Muscle of arm (tissue), 12 donors: Measurements from ENCODE around the gene NUP93. TPM values are rescaled to one million over a fixed set of nuclear protein-coding genes. Genes with fewer than 3 reads are reported as not detected.

Source experiments
- DNase-seq: peaks from one replicate; pipeline ENCODE4 v3.0.0-alpha.2; 2013
- polyA plus RNA-seq, 12 donors: library from polyadenylated mRNA; unstranded; fragments of 120-200 nt; gene quantifications; one replicate each; pipeline ENCODE4 v1.2.1, GENCODE V29; 2013; ENCODE audit not compliant: insufficient read length in 12 of 12

The NUP93 gene
- polyA plus RNA-seq, 12 donors = 19.8 to 64.2 (median 40.9) TPM; not detected in 1

DNA sequence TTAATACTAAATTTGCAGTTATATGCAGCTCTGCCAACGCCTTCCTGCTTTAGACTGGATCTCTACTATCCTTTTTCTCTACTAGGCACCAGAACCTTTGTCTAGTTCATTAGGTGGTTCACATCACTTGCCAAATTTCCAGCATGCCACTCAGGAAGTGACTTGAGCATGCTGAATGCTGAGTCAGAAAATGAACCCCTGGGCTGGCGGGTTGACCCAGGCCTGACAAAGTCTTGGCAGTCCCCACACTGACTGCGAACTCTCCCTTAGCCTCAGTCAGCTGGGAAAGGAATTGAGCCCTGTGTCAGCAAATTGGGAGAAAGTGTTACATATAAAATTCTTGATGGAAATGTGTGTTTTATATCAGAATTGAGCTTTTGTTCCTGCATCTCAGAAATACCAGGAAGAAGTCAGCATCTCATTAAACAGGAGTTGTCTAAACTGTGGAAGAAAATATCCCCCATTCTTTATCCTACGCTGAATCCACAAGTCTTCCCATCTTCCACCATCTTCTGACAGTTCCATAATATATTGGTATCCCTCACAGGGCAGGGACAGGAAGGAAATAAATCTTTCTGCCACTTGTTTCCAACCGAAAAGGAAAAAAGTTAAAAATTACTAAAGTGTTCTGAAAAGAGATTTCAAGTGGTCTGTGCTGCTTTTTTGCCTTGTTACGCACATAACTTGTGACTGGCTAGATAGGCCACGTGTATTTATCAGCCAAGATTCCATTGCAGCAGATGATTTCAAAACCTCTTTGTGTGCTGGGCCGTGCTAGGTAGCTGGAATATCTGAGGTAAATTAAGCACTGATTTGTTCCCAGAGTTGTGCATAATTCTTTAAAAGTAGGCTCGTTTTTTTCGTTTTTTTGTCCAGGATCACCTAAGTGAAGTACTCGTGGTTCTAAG lies 118.4 kb downstream of the NUP93 start:
- no peak for DNase-seq

DNA sequence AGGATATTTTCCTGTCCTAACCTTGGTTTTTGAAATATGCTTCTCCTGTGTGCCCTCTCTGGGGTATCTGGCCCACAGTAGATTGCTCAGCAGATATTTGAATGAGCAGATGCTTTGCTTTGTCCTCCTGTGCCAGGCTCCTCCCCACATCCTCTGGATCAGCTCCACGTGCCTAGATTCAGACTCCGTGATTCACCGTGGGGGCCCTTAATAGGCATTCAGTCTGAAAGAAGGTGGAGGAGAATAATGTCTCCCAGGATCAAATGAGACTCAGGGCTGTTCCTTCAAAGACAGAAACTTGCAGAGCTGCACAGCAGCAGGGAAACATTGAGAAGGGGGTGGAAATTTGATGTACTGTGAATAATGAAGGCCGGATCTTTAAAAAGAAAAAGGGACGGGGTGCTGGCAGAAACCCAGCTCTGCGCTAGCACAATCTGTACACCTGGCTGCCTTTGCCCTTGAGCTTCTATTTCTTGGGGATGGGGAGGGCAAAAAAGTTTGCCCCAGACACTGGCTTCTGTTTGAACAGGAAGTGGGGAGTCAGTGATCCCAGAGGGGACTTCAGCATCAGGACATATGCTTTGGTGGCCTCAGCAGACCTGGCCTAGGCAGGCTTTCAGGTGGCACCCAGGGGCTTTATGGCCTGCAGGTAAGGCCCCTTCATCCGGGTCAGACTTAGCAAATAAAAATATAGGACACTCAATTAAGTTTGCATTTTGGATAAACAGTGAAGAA lies 119.2 kb downstream of the NUP93 start:
- DNase-seq = no peak

DNA sequence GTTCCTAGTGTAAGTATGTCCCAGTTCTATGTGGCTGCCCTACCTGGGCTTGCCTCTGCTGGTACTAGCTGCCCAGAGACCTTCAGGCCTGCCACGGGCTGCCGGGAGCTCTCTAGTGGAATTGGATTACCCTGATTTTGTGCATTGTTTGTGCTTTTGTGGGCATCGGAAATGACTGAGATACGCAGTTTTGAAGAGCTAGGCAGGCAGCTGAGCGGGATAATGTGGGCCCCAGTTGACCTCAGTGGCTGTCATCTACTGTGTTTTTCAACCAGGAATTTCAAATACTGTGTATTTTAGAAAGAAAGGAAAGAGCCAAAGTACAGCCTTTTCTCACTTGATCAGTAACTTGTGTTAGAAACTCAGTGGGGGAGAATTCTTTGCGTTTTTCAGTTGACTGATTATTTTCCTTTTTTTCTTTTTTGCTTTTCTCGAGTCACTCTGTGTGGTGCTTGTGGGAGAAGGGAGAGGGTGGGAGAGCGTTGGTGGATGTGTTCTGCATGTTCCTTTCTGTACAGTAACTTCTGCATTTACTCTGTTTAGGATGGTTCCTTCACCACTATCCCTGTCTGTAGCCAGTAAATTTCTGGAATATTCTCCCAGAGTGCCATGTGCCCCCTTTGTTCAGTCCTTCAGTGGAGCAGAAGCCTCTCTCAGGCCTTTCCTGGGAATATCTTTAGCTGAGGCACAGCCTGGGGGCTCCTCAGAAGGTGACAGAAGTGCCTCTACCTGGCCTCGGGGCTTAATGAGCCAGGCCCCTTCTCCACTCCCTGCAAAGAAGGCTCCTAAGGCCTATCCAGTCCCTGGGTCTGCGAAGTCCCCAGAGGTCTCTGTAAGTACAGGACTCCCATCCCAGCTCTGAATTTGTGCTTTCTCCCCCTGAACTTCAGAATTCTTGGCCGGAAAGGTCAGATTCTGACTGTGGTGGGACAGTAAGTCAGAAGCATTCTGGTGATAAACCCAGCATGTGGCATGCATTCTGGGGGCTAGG lies 120.1 kb downstream of the NUP93 start:
- DNase-seq = no peak

DNA sequence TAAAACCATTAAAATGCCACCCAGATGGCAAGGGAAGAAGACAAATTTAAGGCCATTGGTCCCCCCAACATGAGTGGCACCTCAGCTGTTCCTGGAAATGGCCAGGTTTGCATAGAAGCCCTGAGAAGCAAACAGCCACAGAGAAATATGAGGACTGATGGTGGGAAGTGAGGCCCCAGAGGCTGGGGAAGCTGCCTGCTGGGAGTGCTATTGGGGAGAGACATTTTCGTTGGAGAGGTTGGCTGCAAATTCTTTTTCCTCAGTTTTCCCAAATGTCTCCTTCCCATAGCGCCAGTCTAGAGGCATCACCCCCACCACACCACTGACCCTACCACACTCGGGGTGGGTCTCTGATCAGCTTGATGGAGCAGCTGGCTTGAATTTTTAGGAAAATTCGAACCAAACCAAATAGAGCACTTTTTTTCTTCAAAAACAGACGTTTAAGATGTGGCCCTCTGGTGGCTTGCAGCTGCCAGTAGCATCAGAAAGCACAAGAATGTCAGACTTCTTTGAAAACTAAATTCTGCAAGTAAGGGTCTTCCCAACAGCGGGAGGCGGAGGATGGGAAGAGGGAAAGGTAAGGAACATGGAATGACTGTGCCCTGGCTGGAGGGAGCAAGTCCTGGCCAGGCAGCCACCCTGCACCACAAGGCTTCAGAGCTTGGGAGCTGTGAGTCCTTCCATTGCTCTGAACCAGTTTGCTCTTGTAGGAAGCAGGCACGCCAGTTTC lies 121.9 kb downstream of the NUP93 start:
- no peak for DNase-seq

DNA sequence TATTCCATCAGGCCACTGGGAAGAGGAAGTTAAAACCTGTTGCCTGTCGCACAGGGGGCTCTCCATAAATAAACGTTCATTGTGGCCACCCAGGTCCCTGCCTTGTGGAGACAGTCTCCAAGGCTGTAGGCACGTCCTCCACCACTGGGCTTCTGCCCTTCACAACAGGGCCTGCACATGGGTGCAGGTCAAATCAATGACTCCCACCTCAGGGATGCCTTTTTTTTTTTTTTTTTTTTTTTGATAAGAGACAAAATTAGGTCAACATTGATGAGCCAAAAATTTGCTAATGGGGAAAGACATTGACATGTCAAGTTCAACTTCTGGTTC lies 122.4 kb downstream of the NUP93 start:
- DNase-seq = no peak

DNA sequence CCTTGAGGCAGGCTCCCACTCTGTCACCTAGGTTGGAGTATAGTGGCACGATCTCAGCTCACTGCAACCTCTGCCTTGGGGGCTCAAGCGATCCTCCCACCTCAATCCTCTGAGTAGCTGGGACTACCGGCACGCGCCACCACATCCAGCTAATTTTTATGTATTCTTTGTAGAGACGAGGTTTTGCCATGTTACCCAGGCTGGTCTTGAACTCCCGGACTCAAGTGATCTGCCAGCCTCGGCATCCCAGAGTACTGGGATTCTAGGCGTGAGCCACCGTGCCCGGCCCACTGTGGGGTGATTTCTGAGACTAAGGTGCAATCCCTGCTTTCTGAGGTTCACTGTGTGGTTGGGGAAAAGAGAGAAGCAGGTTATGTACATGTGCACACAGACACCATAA lies 123.0 kb downstream of the NUP93 start:
- DNase-seq = no peak

DNA sequence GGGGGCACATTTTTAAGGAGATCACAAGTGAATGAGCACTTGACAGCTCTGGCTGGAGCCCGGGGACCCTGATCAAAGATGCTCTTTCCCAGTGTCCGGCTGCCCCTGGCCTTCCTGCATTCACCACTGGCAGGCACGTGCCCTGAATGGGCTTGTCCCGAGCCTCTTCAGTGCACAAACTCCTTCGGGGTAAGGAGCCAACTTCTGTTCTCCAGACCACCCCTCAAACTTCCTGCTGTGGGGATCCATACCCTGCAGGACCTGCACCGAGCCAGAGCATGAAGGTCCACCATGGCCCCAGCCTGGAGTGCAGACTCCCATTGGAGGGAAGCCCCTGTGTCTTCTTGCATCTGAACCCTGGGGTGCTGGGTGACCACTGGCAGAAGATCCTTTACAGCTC lies 125.3 kb downstream of the NUP93 start:
- DNase-seq = no peak

DNA sequence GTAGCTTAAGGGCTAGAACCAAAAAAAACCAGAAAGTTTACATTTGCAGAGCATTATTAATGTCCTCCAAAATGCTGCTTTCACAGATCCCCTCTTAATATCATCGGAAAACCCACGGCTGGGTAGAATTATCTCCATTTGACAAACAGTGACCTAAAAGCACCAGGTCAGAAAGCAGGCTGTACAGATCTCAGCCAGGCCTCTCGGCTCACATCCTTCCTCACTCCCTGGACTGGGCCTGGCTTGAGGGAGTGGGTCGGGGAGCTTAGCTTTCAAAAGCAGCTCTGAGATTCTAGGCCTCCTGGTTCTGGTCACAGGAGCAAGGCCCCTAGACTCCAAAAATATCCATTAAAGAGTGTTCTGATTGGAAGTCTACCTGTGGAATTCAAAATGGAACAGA lies 126.0 kb downstream of the NUP93 start:
- DNase-seq = no peak

DNA sequence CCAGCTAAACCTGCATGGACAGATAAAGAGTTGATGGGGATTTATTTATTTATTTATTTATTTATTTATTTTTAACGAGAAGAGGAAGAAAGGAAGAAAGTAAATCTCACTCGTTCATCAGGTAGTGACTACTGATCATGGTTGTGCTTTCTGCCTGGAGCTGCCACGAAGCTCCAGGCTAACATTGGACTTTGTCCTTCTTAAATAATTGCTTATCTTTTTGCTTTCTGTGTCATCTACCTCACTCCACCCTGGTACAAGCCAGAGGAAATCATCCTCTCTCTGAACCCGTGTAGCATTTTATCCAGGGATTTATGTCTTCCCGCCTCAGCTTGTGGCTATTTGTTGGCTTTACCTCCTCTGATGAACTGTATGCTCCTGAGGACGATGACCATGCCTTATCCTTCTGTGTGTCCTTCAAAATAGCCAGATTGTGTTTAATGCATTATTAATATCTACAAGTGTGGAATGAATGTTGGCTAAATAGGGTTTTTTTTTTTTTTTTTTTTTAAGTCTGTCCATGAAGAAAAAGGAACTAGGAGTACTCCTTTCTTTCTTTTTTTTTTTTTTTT lies 127.0 kb downstream of the NUP93 start:
- no peak for DNase-seq

DNA sequence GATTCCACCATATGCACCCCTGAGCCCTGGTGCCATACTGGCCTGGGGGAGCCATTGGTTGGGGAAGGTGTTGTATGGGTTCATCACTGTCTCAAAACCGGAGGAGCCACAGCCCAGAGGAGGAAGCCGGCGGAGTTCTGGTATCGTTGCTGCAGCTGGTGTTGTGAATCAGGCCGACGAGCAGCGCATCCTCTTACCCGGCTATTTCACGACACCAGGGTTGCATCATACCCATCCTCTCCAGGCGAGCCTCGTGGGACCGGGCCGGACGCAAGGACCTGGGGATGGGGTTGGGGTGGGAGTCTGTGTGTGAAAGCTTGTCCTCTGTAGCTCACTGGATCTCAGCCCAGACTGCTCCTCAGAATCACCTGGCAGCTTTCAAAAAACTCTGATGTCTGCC lies 128.4 kb downstream of the NUP93 start:
- DNase-seq = no peak

DNA sequence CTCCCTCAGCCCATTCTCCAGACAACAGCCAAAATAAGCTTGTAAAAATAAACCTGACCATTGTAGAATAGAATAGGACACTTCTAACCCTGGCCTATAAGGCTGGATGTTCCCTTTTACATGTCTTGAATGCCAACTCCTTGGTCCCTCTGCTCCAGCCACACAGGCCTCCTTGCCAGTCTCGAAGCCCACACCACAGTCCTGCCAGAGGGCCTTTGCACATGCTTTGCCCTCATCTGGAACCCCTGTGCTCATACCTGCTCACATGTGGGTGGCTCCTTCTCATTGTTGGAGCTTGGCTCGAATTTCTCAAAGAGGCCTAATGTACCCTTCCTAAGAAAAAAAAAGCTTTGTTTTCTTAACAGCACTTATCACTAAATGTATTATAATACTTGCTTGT lies 129.7 kb downstream of the NUP93 start:
- no peak for DNase-seq

DNA sequence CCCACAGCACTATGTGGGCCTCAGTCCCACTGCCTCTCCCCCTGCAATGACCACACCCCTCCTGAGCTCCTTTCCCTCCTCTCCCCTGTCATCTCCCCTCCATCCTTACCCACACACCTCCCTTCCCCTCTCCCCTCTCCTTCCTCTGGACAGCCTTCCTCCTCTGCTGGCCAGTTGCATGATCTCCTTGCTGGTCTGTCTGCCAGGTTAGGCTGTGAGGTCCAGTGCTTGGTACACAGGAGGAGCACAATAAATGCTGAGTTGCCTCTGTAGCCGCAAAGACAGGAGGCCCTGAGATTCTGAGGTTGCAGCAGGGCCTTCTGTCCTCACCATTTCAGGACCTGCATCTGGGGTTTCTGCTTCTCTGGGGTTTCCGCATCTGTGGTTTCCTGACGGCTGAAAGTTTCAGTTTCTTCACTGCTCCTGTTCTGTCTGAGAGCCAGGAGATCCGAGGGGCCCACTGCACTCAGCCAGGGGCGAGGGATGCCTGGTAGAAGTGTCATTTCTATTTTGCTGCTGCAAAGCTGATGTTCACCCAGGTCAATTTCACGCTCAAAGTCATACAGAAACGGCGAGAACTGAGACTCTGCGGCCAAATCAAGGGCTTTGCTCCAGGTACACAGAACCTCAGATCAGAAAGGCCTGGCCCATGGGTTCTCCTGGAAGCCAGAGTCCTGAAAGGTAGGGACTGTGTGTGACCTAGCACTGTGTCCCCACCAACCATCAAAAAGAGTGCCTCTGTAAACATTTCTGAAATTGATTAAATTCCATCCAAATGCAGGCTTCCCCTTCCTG lies 130.5 kb downstream of the NUP93 start:
- no peak for DNase-seq

DNA sequence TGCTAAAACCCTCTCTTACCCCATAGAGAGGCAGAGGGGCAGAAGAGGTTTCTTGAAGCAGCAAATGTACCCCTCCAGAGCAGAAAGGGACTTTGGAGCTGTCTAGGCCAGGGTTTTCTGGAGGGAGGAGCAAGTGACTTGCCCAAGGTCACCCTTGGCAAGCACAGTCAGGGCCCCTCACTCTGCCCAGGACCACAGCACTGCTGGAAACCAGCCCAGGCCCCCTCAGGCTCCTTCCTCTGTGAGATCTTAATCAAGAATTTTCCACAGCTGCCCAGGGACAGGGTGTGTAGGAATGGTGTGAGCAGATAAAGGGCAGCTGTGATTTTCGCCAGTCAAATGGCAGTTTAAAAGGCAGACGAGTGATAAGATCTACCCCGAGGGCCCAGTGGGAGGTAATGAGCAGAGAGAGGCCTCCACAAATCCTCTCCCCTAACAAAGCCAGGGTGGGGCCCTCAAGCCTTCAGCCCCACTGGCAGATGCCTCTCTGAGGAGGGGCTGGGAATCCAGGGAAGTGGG lies 131.2 kb downstream of the NUP93 start:
- no peak for DNase-seq

DNA sequence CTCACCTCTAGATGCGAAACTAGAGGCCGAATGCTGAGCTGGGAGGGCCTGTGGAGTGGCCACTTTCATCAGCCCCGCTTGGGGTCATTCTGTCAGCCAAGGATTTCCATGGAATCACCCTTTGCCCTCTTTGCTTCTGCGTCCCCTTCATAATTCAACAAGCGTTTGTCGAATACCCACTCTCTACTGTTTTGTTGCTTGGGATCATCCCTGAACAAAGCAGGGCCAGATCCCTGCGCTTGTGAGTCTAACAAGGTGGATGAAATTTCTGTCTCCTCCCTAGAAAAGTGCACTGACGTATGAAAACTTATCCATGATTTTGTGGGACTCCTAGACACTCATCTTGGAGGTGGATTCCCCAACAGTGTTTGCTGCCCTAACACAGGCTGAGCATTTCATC lies 131.8 kb downstream of the NUP93 start:
- no peak for DNase-seq

DNA sequence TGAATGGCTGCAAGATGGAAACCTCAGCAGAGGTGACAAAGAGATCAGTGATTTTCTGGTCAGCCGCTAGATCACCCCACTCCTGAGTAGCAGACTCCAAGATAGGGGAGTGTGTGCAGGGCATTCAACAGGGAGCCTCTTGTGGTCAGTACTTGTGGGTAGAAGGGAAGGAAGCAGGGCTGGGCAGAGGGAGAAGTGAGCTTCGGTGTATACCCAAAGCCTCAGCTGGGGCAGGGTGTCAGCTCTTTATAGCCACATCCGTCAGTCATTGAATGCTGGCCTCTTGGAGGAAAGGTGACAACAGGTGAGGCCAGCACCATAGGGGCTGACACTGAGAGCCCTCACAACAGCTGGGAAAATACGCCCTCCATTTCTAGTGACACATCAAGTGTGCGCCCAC lies 132.8 kb downstream of the NUP93 start:
- DNase-seq = no peak

DNA sequence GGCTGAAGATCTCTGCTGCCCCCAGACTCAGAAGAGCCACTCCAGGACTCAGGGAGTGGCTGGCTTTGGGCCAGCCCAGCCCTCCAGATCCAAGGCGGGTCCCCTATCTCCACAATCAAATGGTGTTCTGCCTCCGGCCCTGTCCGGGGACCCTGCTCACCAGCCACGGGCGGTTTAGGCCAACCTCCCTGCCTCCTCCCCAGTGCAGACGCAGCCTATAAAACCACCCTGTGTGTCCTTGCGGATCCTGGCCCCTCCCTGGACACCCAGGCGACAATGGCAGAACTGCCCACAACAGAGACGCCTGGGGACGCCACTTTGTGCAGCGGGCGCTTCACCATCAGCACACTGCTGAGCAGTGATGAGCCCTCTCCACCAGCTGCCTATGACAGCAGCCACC lies 135.0 kb downstream of the NUP93 start, which contains the start of gene SLC12A3:
Gene SLC12A3 (plus strand): TSS at position 248 of the 400 bp plus-strand sequence. CDS start 29 bp downstream, at position 277.
- no peak for DNase-seq

DNA sequence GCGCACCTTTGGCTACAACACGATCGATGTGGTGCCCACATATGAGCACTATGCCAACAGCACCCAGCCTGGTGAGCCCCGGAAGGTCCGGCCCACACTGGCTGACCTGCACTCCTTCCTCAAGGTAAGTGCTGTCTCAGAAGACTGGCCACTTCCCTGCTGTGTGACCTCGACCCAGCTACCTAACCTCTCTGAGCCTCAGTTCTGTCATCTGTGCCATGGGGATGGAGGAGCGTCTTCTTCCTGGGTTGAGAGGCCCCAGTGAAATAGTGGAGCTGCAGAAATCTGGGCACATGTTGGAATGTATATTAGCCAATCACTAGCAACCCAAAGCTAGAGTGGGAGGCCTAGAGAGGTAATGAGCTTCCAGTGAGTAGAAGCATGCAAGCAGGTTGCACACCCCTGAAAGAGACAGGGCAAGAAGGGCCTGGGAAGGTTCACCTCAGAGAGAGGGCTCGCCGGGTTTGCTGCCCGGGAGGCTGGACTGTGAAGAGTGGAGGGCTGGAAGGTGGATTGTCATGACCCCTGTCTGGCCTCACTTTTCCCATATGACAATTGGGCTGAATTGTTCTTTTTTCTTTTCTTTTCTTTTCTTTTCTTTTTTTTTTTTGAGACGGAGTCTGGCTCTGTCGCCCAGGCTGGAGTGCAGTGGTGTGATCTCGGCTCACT lies 135.6 kb downstream of the NUP93 start:
- no peak for DNase-seq

DNA sequence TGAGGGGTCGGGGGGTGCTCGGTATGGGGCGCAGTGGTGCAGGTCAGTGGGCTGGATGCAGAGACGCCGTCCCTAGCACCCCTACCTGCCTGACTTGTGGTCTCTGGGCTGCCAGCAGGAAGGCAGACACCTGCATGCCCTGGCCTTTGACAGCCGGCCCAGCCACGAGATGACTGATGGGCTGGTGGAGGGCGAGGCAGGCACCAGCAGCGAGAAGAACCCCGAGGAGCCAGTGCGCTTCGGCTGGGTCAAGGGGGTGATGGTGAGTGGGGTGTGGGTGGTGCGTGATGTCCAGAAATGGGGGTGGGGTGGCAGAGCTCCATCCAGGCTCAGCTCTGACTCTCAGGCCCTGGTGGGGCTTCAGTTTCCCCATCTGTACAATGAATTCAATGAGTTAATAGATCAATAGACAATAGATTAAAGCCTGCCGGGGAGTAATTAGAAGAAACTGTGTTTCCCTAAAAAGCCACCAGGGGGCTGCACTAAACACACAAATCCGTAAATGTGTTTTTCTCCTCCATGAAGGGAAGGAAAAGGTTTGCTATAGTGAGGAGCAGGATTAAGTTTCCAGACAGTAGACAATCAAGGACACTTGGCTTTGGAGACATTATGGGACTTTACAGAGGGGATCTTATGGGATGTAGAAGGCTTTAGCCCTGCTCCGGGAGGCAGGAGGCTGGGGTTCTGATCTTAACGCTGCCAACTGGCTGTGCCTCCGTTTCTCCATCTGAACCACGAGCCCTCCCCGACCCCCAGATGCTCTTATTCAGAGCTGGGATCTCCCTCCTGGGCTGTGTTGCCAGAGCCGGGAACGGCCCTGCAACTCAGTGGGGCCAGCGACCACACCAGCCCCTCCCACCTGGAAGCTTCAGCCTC lies 137.3 kb downstream of the NUP93 start:
- DNase-seq = peak; percentile 67
